Activated T-helper 17 cell treated with anti-CD3 and anti-CD28 coated beads, Interleukin-2, amount 50 U/mL, for 72 hours (primary cell): ENCODE data around the gene DNAJC1. TPM values are rescaled to one million over a fixed set of nuclear protein-coding genes. Genes with fewer than 3 reads are reported as not detected.
"Not testable (repeated sequence)": the region's sequence is repeated elsewhere in the genome, so short reads cannot be mapped to it uniquely, and the experiment has no call there.

Experiments
- ATAC-seq: fragments of 150-1000 bp; cut with Tn5 transposase; replicated peaks from 2 replicates; pipeline ENCODE4 v1.10.0; 2021; ENCODE audit warnings: mild to moderate bottlenecking, moderate library complexity
- H3K27ac Mint-ChIP-seq: one replicate; pipeline ENCODE4 v1.8.0; 2022; ENCODE audit warnings: mixed read lengths
- H3K27me3 Mint-ChIP-seq: one replicate; pipeline ENCODE4 v1.8.0; 2022; ENCODE audit warnings: mixed read lengths
- H3K36me3 Mint-ChIP-seq: one replicate; pipeline ENCODE4 v1.8.0; 2022; ENCODE audit warnings: low read depth, mild to moderate bottlenecking, mixed read lengths
- H3K4me1 Mint-ChIP-seq: one replicate; pipeline ENCODE4 v1.8.0; 2022; ENCODE audit warnings: mixed read lengths
- H3K4me3 Mint-ChIP-seq: one replicate; pipeline ENCODE4 v1.8.0; 2022; ENCODE audit warnings: mild to moderate bottlenecking, mixed read lengths
- H3K9me3 Mint-ChIP-seq: one replicate; pipeline ENCODE4 v1.8.0; 2022; ENCODE audit warnings: mixed read lengths
- total RNA-seq, 2 donors: library from RNA; stranded (reverse); gene quantifications; one replicate each; pipeline ENCODE4 v1.2.3, GENCODE V29; 2022

DNAJC1 gene, protein sequence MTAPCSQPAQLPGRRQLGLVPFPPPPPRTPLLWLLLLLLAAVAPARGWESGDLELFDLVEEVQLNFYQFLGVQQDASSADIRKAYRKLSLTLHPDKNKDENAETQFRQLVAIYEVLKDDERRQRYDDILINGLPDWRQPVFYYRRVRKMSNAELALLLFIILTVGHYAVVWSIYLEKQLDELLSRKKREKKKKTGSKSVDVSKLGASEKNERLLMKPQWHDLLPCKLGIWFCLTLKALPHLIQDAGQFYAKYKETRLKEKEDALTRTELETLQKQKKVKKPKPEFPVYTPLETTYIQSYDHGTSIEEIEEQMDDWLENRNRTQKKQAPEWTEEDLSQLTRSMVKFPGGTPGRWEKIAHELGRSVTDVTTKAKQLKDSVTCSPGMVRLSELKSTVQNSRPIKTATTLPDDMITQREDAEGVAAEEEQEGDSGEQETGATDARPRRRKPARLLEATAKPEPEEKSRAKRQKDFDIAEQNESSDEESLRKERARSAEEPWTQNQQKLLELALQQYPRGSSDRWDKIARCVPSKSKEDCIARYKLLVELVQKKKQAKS
- 10 to 100 TPM; 21.4 to 21.5 TPM for total RNA-seq

DNA sequence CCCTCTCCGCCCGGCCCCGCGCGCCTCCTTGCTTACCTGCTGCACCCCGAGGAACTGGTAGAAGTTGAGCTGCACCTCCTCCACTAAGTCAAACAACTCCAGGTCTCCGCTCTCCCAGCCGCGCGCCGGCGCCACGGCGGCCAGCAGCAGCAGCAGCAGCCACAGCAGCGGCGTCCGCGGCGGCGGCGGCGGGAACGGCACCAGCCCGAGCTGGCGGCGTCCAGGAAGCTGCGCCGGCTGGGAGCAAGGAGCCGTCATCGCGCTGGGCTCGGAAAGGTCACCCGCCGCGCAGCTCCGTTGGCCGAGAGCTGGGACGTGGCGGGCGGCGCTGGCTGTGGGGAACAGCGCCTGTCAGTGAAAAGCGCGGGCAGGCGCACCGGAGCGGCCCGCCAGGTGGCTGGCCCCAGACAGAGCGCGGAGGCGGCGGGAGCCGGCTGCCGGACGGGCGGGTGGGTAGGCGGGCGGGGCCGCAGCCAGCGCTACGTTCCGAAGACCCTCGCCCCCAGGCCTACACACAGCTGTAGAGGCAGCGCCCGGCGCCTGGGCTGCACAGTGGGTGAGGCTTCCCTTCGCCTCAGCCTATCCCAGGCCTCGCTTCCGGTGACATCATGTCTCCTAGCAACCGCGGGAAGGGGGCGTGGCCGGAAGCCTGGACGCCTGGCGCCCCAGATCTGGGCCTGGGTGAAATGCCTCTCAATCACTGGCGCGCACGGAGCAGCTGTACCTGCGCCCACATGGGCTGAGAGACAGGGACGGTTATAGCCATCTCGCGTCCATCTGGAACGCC lies at the start of gene DNAJC1:
Gene DNAJC1 (minus strand): TSS at position 554 of the 787 bp plus-strand sequence. CDS start 296 bp downstream, at position 258.
- H3K9me3 Mint-ChIP-seq, result no peaks in the 10 kb centered on the region
- peak within 1 kb of the TSS; percentile 91 for H3K4me3 Mint-ChIP-seq
- H3K36me3 Mint-ChIP-seq, result no peaks in the 10 kb centered on the region
- H3K27ac Mint-ChIP-seq, result peak within 1 kb of the TSS; percentile 90
- H3K4me1 Mint-ChIP-seq, result peaks cover 13% of the 10 kb centered on the region
- peak; percentile 97 for ATAC-seq
- peaks cover 11% of the 10 kb centered on the region for H3K27me3 Mint-ChIP-seq

DNA sequence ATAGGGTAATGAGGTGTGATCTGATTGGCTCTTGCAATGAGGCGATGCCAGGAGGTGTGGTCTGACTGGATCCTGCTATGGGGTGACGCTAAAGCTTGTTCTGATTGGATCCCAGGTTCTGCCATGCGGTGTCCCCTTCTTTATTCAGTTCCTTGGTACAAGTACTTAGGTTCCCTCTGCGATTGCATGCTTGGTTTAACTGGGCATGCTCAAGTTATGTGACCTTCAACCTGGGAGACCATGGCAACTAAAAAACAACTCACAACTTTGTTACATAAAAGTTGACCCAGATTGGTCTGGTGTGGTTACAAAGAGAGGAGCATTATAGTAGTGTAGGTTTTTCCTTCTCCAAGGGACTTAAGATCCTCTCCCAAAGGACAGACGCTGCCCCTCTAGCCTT lies 49.5 kb upstream of the DNAJC1 start:
- Mint-ChIP-seq H3K9me3 (peaks cover 13% of the 10 kb centered on the region), H3K4me3 (no peak overlapping the region), H3K4me1 (peaks cover 6% of the 10 kb centered on the region), H3K36me3 (no peaks in the 10 kb centered on the region), H3K27me3 (peaks cover 3% of the 10 kb centered on the region), H3K27ac (no peak overlapping the region)
- no peak for ATAC-seq

DNA sequence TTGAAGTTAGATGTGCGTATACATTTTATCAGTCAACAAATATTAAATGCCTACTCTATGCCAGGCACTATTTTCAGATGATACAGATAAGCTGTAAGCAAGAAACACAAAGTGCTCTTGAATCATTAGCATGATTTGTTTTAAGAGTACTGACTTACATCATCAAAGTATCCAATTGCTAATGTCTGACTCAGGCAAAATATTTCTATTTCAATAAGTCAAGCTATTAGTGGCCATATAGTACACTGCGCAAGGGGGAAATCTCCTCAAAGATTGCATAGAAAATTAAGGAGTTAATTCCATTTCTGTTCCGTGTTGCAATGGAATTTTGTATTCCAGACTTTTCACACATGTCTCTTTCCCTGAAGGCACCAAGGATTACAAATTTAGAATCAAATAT lies 46.1 kb upstream of the DNAJC1 start:
- ATAC-seq, result no peak
- H3K4me1 Mint-ChIP-seq, result no peaks in the 10 kb centered on the region
- peaks cover 14% of the 10 kb centered on the region for H3K9me3 Mint-ChIP-seq
- H3K36me3 Mint-ChIP-seq, result no peaks in the 10 kb centered on the region
- H3K4me3 Mint-ChIP-seq, result no peak overlapping the region
- H3K27ac Mint-ChIP-seq, result no peak overlapping the region
- H3K27me3 Mint-ChIP-seq, result peaks cover 3% of the 10 kb centered on the region

DNA sequence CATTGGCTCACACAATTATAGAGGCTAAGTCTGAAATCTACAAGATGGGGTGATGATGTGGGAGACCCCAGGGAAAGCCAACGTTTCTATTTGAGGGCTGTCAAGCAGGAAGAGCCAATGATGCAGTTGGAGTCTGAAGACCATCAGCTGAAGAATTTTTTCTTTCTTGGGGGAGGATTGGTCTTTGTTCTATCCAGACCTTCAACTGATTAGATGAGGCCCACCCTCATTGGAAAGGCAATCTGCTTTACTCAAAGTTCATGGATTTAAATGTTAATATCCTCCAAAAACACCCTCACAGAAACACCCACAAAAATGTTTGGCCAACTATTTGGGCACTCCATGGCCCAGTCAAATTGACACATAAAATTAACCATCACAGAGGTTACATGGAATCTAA lies 44.3 kb upstream of the DNAJC1 start:
- Mint-ChIP-seq H3K36me3 (no peaks in the 10 kb centered on the region), H3K4me3 (no peak overlapping the region), H3K9me3 (peaks cover 9% of the 10 kb centered on the region), H3K27me3 (peaks cover 7% of the 10 kb centered on the region), H3K4me1 (no peaks in the 10 kb centered on the region), H3K27ac (no peak overlapping the region)
- no peak for ATAC-seq

DNA sequence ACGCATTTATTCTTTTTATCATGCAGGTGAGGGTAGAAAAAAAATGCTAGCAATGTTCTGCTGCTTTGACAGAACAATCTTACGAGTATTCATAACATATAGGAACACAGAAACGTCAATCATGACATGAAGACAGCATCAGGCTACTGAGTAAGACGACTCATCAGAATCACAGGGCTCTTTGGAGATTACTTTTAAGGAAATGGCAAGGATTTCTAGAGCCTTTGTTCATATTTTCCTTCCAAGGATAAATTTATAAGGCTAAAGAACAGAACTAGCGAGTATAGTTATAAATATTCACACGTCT lies 39.8 kb upstream of the DNAJC1 start:
- no peak for ATAC-seq
- Mint-ChIP-seq H3K27me3 (peaks cover 30% of the 10 kb centered on the region), H3K4me3 (no peak overlapping the region), H3K27ac (no peak overlapping the region), H3K36me3 (no peaks in the 10 kb centered on the region), H3K4me1 (no peaks in the 10 kb centered on the region), H3K9me3 (peaks cover 5% of the 10 kb centered on the region)

DNA sequence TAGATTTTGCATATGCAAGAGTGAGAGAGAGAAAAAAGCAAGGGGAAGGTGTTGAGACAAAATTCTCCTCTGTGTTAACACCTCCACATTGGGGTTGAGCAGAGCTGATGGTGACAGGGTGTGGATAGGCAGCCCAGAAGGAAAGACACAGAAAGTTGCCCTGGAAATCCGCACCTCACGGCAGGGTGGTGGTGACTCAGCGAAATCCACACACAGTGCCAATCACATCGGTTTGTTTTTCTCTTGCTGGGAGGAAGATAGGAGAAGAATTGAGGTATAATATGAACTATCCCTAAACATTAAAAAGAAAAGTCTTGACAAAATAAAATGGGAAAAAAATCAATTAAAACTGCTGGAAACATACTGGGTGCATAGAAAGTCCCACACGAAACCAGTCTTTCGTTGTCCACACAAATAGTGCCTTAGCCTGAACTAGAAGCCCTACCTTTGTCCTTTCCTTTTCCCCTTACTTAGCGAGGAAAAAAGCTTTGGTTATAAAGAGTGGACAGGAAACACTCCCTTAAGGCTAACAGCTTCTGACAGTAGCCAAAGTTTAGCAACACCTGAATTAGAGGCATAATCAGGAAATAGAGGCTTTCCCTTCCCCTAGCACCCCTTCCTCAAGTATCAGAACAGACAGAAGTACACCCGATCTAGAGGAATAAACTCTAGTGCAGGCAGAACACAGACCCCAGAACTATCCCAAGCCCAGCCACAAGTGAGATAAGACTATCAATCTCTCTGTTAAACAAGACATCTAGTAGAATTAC lies 39.2 kb upstream of the DNAJC1 start:
- no peak for ATAC-seq
- Mint-ChIP-seq H3K27me3 (peaks cover 30% of the 10 kb centered on the region), H3K4me1 (no peaks in the 10 kb centered on the region), H3K36me3 (no peaks in the 10 kb centered on the region), H3K4me3 (no peak overlapping the region), H3K9me3 (peaks cover 4% of the 10 kb centered on the region), H3K27ac (no peak overlapping the region)

DNA sequence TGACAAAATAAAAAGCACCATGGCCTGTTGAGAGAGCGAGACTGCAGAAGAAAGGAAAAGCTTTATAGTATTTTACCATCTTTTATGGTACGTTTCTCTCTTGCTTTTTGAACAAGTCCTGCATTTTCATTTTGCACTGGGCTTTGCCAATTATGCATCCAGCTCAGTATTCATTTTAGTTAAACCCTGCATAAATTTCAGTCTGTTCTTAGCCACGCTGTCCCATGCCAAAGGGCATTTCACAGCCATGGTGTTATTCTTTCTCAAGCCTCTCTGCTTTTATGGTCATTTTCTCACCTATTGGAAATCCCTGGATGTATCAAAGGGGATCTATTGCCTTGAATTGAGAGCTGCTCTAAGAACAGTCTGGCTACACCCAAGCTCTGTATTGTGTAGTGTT lies 30.8 kb upstream of the DNAJC1 start:
- no peaks in the 10 kb centered on the region for H3K4me1 Mint-ChIP-seq
- H3K36me3 Mint-ChIP-seq, result no peaks in the 10 kb centered on the region
- no peak for ATAC-seq
- H3K27me3 Mint-ChIP-seq, result peaks cover 41% of the 10 kb centered on the region
- no peak overlapping the region for H3K4me3 Mint-ChIP-seq
- no peak overlapping the region for H3K27ac Mint-ChIP-seq
- peaks cover 4% of the 10 kb centered on the region for H3K9me3 Mint-ChIP-seq

DNA sequence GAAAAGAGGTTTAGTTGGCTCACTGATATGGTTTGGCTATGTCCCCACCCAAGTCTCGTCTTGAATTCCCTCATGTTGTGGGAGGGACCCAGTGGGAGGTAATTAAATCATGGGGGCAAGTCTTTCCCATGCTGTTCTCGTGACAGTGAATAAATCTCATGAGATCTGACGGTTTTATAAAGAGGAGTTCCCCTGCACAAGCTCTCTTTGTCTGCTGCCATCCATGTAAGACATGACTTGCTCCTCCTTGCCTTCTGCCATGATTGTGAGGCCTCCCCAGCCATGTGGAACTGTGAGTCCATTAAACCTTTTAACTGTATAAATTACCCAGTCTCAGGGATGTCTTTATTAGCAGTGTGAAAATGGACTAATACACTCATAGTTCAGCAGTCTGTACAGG lies 28.7 kb upstream of the DNAJC1 start:
- H3K27me3 Mint-ChIP-seq, result peaks cover 36% of the 10 kb centered on the region
- H3K4me1 Mint-ChIP-seq, H3K36me3 Mint-ChIP-seq, ATAC-seq, H3K4me3 Mint-ChIP-seq, H3K27ac Mint-ChIP-seq, H3K9me3 Mint-ChIP-seq: not testable (repeated sequence)

DNA sequence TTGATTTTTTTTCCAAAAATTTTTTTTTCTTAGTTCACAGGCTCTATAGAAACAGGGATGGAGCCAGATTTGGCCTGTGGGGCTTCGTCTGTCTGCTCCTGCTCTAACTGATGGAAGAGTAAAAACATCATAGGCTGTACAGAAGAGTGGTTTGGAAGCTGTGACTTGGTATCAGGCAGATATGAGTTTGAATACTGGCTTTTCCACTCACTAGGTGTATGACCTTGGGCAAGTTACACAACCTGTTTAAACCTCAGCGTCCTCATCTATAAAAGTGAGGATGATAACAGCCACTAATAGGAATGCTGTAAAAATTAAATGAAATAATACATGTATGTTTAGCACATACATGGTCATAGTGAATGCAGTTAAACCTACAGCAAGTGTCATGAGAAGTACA lies 26.9 kb upstream of the DNAJC1 start:
- Mint-ChIP-seq H3K27ac (no peak overlapping the region), H3K27me3 (peaks cover 28% of the 10 kb centered on the region), H3K4me1 (no peaks in the 10 kb centered on the region), H3K4me3 (no peak overlapping the region), H3K36me3 (no peaks in the 10 kb centered on the region), H3K9me3 (peaks cover 4% of the 10 kb centered on the region)
- ATAC-seq, result no peak

DNA sequence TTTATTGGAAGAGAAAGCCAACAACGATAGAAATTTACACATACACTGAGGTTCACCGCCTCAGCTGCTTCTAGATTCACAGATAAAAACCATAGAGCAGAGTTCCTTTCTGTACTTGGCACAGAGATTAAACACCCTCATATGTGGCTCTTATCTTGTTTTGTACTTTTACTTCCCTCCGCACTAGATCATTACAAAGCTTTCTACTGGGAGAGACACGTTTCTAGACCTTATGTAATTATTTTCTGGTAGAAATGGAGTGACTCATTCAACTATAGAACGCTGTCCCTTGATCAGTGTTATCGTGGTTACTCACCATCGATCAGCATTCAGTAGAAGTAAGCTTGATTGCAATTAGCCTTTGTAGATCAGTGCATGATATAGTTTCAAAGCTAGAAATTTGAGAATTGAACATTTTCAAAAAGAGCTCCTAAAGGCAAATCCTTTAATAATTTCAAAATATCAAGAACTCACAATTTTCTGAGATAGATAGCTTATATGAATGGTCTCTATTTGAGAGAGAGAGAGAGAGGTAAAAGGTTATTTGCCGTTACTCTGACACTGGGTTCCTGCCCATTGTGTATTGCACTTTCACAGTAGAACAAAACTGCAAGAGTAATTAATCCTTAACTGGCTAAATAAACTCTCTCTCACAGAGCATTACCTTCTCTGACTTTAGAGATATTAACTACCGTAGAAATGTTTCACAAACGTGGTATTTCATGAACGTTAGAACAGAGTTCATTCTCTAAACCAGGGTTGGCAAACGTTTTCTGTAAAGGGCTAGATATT lies 26.1 kb upstream of the DNAJC1 start:
- Mint-ChIP-seq H3K4me1 (no peaks in the 10 kb centered on the region), H3K36me3 (no peaks in the 10 kb centered on the region), H3K9me3 (no peaks in the 10 kb centered on the region), H3K4me3 (no peak overlapping the region), H3K27ac (no peak overlapping the region), H3K27me3 (peaks cover 21% of the 10 kb centered on the region)
- ATAC-seq, result peak; percentile 26

DNA sequence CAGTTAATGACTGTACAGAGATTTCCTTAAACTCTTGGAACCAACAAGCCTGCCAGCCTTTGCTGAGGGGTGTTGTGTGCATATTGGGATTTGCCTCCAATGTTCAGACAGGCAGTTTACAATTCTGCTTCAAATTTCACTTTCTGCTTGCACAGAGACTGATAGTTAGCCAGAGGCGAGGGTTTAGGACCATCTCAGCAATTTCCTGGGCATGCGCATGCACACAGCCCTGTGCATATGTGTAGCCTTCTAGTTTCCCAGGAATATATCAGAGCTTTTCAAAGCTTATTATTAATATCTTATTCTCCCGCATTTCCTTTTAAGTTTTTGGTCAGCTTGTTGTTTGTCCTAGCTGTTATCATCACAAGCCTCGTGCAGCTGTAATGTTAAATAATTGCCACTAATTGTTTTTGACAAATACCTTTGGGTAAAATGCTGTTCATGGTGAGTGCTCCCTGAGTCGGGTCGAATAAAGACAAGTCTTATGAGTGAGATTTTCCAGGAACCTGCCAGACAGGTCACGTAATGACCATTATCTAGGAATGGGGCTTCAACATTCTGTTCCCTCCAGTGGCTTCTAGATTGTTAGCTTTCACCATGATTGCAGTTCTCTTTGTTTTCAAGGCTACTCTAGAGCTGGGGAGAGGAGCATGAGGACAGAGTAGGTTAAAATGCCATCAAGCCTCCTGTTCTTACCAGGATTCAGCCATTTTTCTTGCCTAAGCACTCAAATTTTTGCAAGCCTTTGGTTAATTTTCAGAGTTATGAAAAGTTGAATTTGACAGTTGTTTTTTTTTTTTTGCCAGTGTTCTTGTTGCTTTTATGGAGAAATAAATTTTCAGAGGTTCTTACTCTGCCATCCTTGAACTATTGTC lies 24.1 kb upstream of the DNAJC1 start:
- Mint-ChIP-seq H3K4me1 (peaks cover 11% of the 10 kb centered on the region), H3K36me3 (no peaks in the 10 kb centered on the region), H3K4me3 (no peak overlapping the region), H3K27me3 (peaks cover 11% of the 10 kb centered on the region), H3K9me3 (peaks cover 3% of the 10 kb centered on the region), H3K27ac (no peak overlapping the region)
- no peak for ATAC-seq

DNA sequence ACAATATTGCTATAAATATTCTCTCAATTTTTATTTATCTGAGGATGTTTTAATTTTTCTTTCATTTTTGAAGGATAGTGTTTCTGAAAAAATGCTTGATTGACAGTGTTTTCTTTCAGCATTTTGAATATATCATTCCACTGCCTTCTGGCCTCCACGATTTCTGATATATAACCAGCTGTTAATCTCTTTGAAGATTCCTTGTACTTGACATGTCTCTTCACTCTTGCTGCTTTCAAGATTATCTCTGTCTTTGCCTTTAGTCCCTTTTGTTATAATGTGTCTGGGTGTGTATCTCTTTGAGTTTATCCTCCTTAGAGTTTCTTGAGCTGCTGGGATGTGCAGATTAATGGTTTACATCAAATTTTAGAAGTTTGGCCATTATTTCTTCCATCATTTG lies 22.8 kb upstream of the DNAJC1 start:
- peaks cover 7% of the 10 kb centered on the region for H3K27me3 Mint-ChIP-seq
- H3K4me1 Mint-ChIP-seq, result peaks cover 20% of the 10 kb centered on the region
- no peak for ATAC-seq
- H3K27ac Mint-ChIP-seq, result no peak overlapping the region
- H3K36me3 Mint-ChIP-seq, result no peaks in the 10 kb centered on the region
- H3K4me3 Mint-ChIP-seq, result no peak overlapping the region
- H3K9me3 Mint-ChIP-seq, result peaks cover 8% of the 10 kb centered on the region

DNA sequence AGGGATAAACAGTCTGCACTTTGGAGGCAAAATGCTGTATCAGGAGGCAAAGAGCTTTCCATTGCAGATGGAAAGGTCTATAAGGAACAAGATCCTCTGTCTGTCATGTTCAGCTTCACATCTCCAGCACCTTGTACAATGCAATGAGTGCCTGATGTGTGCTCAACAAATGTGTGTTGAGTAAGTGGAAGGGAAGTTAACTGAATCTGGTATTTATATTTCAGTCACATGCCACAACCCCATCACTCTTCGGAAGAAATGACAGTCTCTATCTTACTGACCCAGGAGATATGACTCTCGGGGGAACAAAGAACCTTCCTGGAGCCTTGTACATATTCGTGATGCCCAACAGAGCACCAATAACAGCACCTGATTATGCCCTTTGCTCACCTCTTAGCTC lies 20.0 kb upstream of the DNAJC1 start:
- H3K27me3 Mint-ChIP-seq, result no peaks in the 10 kb centered on the region
- H3K4me3 Mint-ChIP-seq, result peak overlapping the region; percentile 61
- H3K4me1 Mint-ChIP-seq, result peaks cover 20% of the 10 kb centered on the region
- peaks cover 8% of the 10 kb centered on the region for H3K9me3 Mint-ChIP-seq
- no peaks in the 10 kb centered on the region for H3K36me3 Mint-ChIP-seq
- peak overlapping the region; percentile 87 for H3K27ac Mint-ChIP-seq
- peak; percentile 5 for ATAC-seq
